Measurements from ENCODE around the gene KLRC4.
"Not testable (repeated sequence)": the region's sequence is repeated elsewhere in the genome, so short reads cannot be mapped to it uniquely, and the experiment has no call there.

The KLRC4 gene

GRCh38 chr12:10371893-10372535 is 37.5 kb downstream of the KLRC4 start:
- peak overlapping the region in 4 of 21 experiments; percentile 7 to 51 (median 35) for H3K27ac ChIP-seq
- H3K4me3 ChIP-seq: not testable (repeated sequence)

- H3K27ac ChIP-seq: peak overlapping the region in 3 of 21 experiments; percentile 37 to 52 (median 43)
- H3K4me3 ChIP-seq: no peak overlapping the region
Measured at GRCh38 chr12:10369557-10370415, 39.8 kb downstream of the KLRC4 start.

- Histone ChIP-seq H3K27ac (peak overlapping the region in 2 of 21 experiments; percentile 12 to 22), H3K4me3 (no peak overlapping the region)
Measured at GRCh38 chr12:10368206-10369171, 41.1 kb downstream of the KLRC4 start.

GRCh38 chr12:10367714-10368113 is 41.8 kb downstream of the KLRC4 start:
- not testable (repeated sequence) for H3K4me3 ChIP-seq, H3K27ac ChIP-seq

- Histone ChIP-seq H3K27ac (peak overlapping the region in 7 of 21 experiments; percentile 49 to 93 (median 89)), H3K4me3 (no peak overlapping the region)
Measured at GRCh38 chr12:10366875-10367274, 42.7 kb downstream of the KLRC4 start.

GRCh38 chr12:10365696-10366405 is 43.7 kb downstream of the KLRC4 start:
- peak overlapping the region in 20 of 21 experiments; percentile 55 to 95 (median 88) for H3K27ac ChIP-seq
- peak overlapping the region; percentile 38 to 65 (median 56) for H3K4me3 ChIP-seq

- Histone ChIP-seq H3K4me3 (peak overlapping the region; percentile 38 to 65 (median 56)), H3K27ac (peak overlapping the region in 20 of 21 experiments; percentile 55 to 95 (median 88))
Measured at GRCh38 chr12:10364815-10365622, 44.5 kb downstream of the KLRC4 start.

GRCh38 chr12:10363914-10364814 is 45.4 kb downstream of the KLRC4 start:
- peak overlapping the region in 20 of 21 experiments; percentile 55 to 95 (median 88) for H3K27ac ChIP-seq
- H3K4me3 ChIP-seq: peak overlapping the region; percentile 38 to 65 (median 56)

GRCh38 chr12:10363658-10363913 is 46.0 kb downstream of the KLRC4 start:
- Histone ChIP-seq H3K27ac (peak overlapping the region in 20 of 21 experiments; percentile 55 to 95 (median 88)), H3K4me3 (peak overlapping the region in 6 of 7 experiments; percentile 38 to 60 (median 52))

GRCh38 chr12:10362828-10363657 is 46.5 kb downstream of the KLRC4 start:
- H3K4me3 ChIP-seq: peak overlapping the region in 2 of 7 experiments; percentile 48 to 60
- peak overlapping the region in 20 of 21 experiments; percentile 36 to 95 (median 88) for H3K27ac ChIP-seq

GRCh38 chr12:10362325-10362724 is 47.2 kb downstream of the KLRC4 start:
- peak overlapping the region in 19 of 21 experiments; percentile 18 to 95 (median 89) for H3K27ac ChIP-seq
- peak overlapping the region in 1 of 7 experiments; percentile 60 for H3K4me3 ChIP-seq

GRCh38 chr12:10361622-10362021 is 47.9 kb downstream of the KLRC4 start:
- Histone ChIP-seq H3K27ac (peak overlapping the region in 19 of 21 experiments; percentile 28 to 93 (median 75)), H3K4me3 (peak overlapping the region in 1 of 7 experiments; percentile 9)

- Histone ChIP-seq H3K4me3 (peak overlapping the region in 1 of 7 experiments; percentile 9), H3K27ac (peak overlapping the region in 16 of 21 experiments; percentile 39 to 93 (median 79))
Measured at GRCh38 chr12:10361084-10361483, 48.5 kb downstream of the KLRC4 start.

GRCh38 chr12:10358969-10359368 is 50.6 kb downstream of the KLRC4 start:
- H3K4me3 ChIP-seq: no peak overlapping the region
- no peak overlapping the region for H3K27ac ChIP-seq

GRCh38 chr12:10358131-10358530 is 51.4 kb downstream of the KLRC4 start:
- no peak overlapping the region for H3K4me3 ChIP-seq
- H3K27ac ChIP-seq: no peak overlapping the region

All from skin epidermis (tissue), 12 donors.